Measurements from ENCODE around the gene ARFGEF3. TPM values are rescaled to one million over a fixed set of nuclear protein-coding genes. Genes with fewer than 3 reads are reported as not detected.

The ARFGEF3 gene
- total and polyA plus RNA-seq, 4 donors, result 0.06 to 0.33 (median 0.16) TPM

GRCh38 chr6:138115877-138116660 lies 45.7 kb upstream of the ARFGEF3 start:
- Histone ChIP-seq H3K27me3 (ENCODE audit: control insufficient read depth in 4 of 4, insufficient read depth in 4 of 4, low read length in 3 of 4) (no peaks in the 10 kb centered on the region), H3K9me3 (ENCODE audit: control insufficient read depth in 4 of 4, low read length in 3 of 4) (no peaks in the 10 kb centered on the region), H3K4me3 (ENCODE audit: low read depth in 1 of 3, low read length in 3 of 3) (no peak overlapping the region), H3K36me3 (ENCODE audit: control insufficient read depth in 4 of 4, insufficient read depth in 3 of 4, low read depth in 1 of 4, low read length in 3 of 4) (no peaks in the 10 kb centered on the region), H3K27ac (ENCODE audit: low read depth in 1 of 2, low read length in 2 of 2) (peak overlapping the region in 1 of 2 donors; percentile 52), H3K9ac (ENCODE audit: low read depth in 1 of 2, low read length in 2 of 2) (no peak overlapping the region), H3K4me1 (ENCODE audit: control insufficient read depth in 4 of 4, insufficient read depth in 4 of 4, low read length in 3 of 4) (peaks cover 0 to 3% (median under 1%) of the 10 kb centered on the region in 4 donors)
- no peak for DNase-seq (ENCODE audit: low spot score)
- peak; percentile 3 for TF ChIP-seq MAX (IDR thresholded peaks at IDR 0.05)
- peak; percentile 82 for TF ChIP-seq CTCF (IDR thresholded peaks at IDR 0.05; ENCODE audit: low read depth, low read length, missing input control)
- peak; percentile 42 for TF ChIP-seq HNF4A (conservative IDR thresholded peaks at IDR 0.05)
- TF ChIP-seq RXRA (IDR thresholded peaks at IDR 0.05), result peak in 1 of 2 donors; percentile 38
- TF ChIP-seq JUND (IDR thresholded peaks at IDR 0.05), result no peak
- TF ChIP-seq ATF3 (IDR thresholded peaks at IDR 0.05), result no peak
- no peak for TF ChIP-seq FOXA2 (IDR thresholded peaks at IDR 0.05)
- TF ChIP-seq TAF1 (conservative IDR thresholded peaks at IDR 0.05), result no peak
- TF ChIP-seq FOXA1 (IDR thresholded peaks at IDR 0.05), result no peak
- peak; percentile 95 for TF ChIP-seq RAD21 (IDR thresholded peaks at IDR 0.05)
- no peak for TF ChIP-seq SP1 (IDR thresholded peaks at IDR 0.05)
- TF ChIP-seq GABPA (IDR thresholded peaks at IDR 0.05 in 1 of 2, conservative IDR thresholded peaks at IDR 0.05 in 1 of 2), result no peak
- no peak for TF ChIP-seq REST (IDR thresholded peaks at IDR 0.05)
- no peak for TF ChIP-seq NR2F2 (IDR thresholded peaks at IDR 0.05)
- no peak for TF ChIP-seq EGR1 (IDR thresholded peaks at IDR 0.05; ENCODE audit: low read depth in 2 of 2)
- WGBS, result 17% methylated on average over 13 of the region's 13 CpGs

GRCh38 chr6:138116661-138116999 lies 45.1 kb upstream of the ARFGEF3 start:
- H3K4me3 ChIP-seq (ENCODE audit: low read depth in 1 of 3, low read length in 3 of 3), result no peak overlapping the region
- H3K9me3 ChIP-seq (ENCODE audit: control insufficient read depth in 4 of 4, low read length in 3 of 4), result no peaks in the 10 kb centered on the region
- no peaks in the 10 kb centered on the region for H3K27me3 ChIP-seq (ENCODE audit: control insufficient read depth in 4 of 4, insufficient read depth in 4 of 4, low read length in 3 of 4)
- H3K27ac ChIP-seq (ENCODE audit: low read depth in 1 of 2, low read length in 2 of 2), result peak overlapping the region in 1 of 2 donors; percentile 52
- no peak overlapping the region for H3K9ac ChIP-seq (ENCODE audit: low read depth in 1 of 2, low read length in 2 of 2)
- DNase-seq (ENCODE audit: low spot score), result no peak
- H3K36me3 ChIP-seq (ENCODE audit: control insufficient read depth in 4 of 4, insufficient read depth in 3 of 4, low read depth in 1 of 4, low read length in 3 of 4), result no peaks in the 10 kb centered on the region
- WGBS, result 61% methylated on average over 3 of the region's 3 CpGs
- peaks cover 0 to 3% (median under 1%) of the 10 kb centered on the region in 4 donors for H3K4me1 ChIP-seq (ENCODE audit: control insufficient read depth in 4 of 4, insufficient read depth in 4 of 4, low read length in 3 of 4)
- no peak for TF ChIP-seq JUND (IDR thresholded peaks at IDR 0.05)
- no peak for TF ChIP-seq NR2F2 (IDR thresholded peaks at IDR 0.05)
- TF ChIP-seq MAX (IDR thresholded peaks at IDR 0.05), result no peak
- no peak for TF ChIP-seq TAF1 (conservative IDR thresholded peaks at IDR 0.05)
- no peak for TF ChIP-seq ZBTB33 (IDR thresholded peaks at IDR 0.05)
- TF ChIP-seq FOXA1 (IDR thresholded peaks at IDR 0.05), result no peak
- no peak for TF ChIP-seq SP1 (IDR thresholded peaks at IDR 0.05)
- no peak for TF ChIP-seq EGR1 (IDR thresholded peaks at IDR 0.05; ENCODE audit: low read depth in 2 of 2)
- TF ChIP-seq REST (IDR thresholded peaks at IDR 0.05), result no peak
- TF ChIP-seq GABPA (IDR thresholded peaks at IDR 0.05 in 1 of 2, conservative IDR thresholded peaks at IDR 0.05 in 1 of 2), result no peak
- TF ChIP-seq HNF4A (conservative IDR thresholded peaks at IDR 0.05), result no peak
- TF ChIP-seq YY1 (IDR thresholded peaks at IDR 0.05), result no peak
- TF ChIP-seq ATF3 (IDR thresholded peaks at IDR 0.05), result no peak
- TF ChIP-seq RAD21 (IDR thresholded peaks at IDR 0.05), result no peak
